Neural cell (in vitro differentiated cells): ENCODE measurements around the gene CACNA1E. TPM values are rescaled to one million over a fixed set of nuclear protein-coding genes. Genes with fewer than 3 reads are reported as not detected.

Source experiments
- H2AFZ ChIP-seq: fragments of 200-600, 300-800 bp; sonication (generic), shearing (Covaris generic); 2 replicates; pipeline ENCODE4 v1.6.0; 2014; ENCODE audit warnings: low read depth, mild to moderate bottlenecking, antibody characterized with exemption, low read length, moderate library complexity
- H3F3A ChIP-seq: fragments of 200-600 bp; shearing (Covaris generic); 2 replicates; pipeline ENCODE4 v1.6.1; 2016; ENCODE audit warnings: mild to moderate bottlenecking, moderate library complexity, mixed read lengths, antibody characterized with exemption, low read length; ENCODE audit not compliant: insufficient read depth, poor library complexity, severe bottlenecking
- H3K27ac ChIP-seq: fragments of 200-600, 300-800 bp; sonication (generic), shearing (Covaris generic); 2 replicates; pipeline ENCODE4 v1.5.1; 2014; ENCODE audit warnings: mild to moderate bottlenecking, low read length, moderate library complexity
- H3K27me3 ChIP-seq: fragments of 300-800, 200-600 bp; sonication (generic), shearing (Covaris generic); 2 replicates; pipeline ENCODE4 v1.6.0; 2014; ENCODE audit warnings: mild to moderate bottlenecking, low read depth, low read length, moderate library complexity; ENCODE audit not compliant: insufficient read depth
- H3K36me3 ChIP-seq: fragments of 300-800, 200-600 bp; sonication (generic), shearing (Covaris generic); 2 replicates; pipeline ENCODE4 v1.5.1; 2014; ENCODE audit warnings: mild to moderate bottlenecking, antibody characterized with exemption, low read length, moderate library complexity; ENCODE audit not compliant: insufficient read depth
- H3K4me2 ChIP-seq: fragments of 300-800, 200-600 bp; sonication (generic), shearing (Covaris generic); 2 replicates; pipeline ENCODE4 v1.6.0; 2014; ENCODE audit warnings: mild to moderate bottlenecking, low read length
- H3K4me3 ChIP-seq: fragments of 300-800, 200-600 bp; sonication (generic), shearing (Covaris generic); 2 replicates; pipeline ENCODE4 v1.5.1; 2014; ENCODE audit warnings: mild to moderate bottlenecking, low read length, moderate library complexity
- H3K79me2 ChIP-seq: fragments of 200-600 bp; shearing (Covaris generic); replicated peaks from 2 replicates; pipeline ENCODE4 v1.6.0; 2014; ENCODE audit warnings: mild to moderate bottlenecking, low read length, moderate library complexity; ENCODE audit not compliant: insufficient read depth
- H3K9ac ChIP-seq: fragments of 300-800, 200-600 bp; sonication (generic), shearing (Covaris generic); 2 replicates; pipeline ENCODE4 v1.6.1; 2016; ENCODE audit warnings: mild to moderate bottlenecking, low read length, mixed read lengths
- H3K9me2 ChIP-seq: fragments of 200-600 bp; shearing (Covaris generic); 2 replicates; pipeline ENCODE4 v1.6.1; 2016; ENCODE audit warnings: mild to moderate bottlenecking, low read length, mixed read lengths; ENCODE audit not compliant: insufficient read depth
- H3K9me3 ChIP-seq: fragments of 200-600, 300-800 bp; sonication (generic), shearing (Covaris generic); 2 replicates; pipeline ENCODE4 v1.6.1; 2016; ENCODE audit warnings: mild to moderate bottlenecking, mixed run types, low read length, moderate library complexity, mixed read lengths
- H4K20me1 ChIP-seq: fragments of 200-600 bp; shearing (Covaris generic); 2 replicates; pipeline ENCODE4 v1.6.1; 2016; ENCODE audit warnings: mild to moderate bottlenecking, mixed run types; ENCODE audit not compliant: insufficient read depth
- CTCF ChIP-seq: fragments of 450-650 bp; IDR thresholded peaks from 2 replicates; pipeline ENCODE4 v1.5.1; 2014; ENCODE audit warnings: antibody characterized with exemption, mild to moderate bottlenecking, moderate library complexity; ENCODE audit not compliant: poor library complexity, severe bottlenecking
- EP300 ChIP-seq: fragments of 450-650 bp; conservative IDR thresholded peaks from 2 replicates; pipeline ENCODE4 v1.6.1; 2014; ENCODE audit warnings: antibody characterized with exemption, mild to moderate bottlenecking, moderate library complexity; ENCODE audit not compliant: poor library complexity, severe bottlenecking
- EZH2 ChIP-seq: fragments of 200-600, 300-800 bp; shearing (Covaris generic), sonication (generic); IDR thresholded peaks from 2 replicates; pipeline ENCODE4 v1.6.1; 2014; ENCODE audit warnings: antibody characterized with exemption, low read length, borderline replicate concordance, mild to moderate bottlenecking; ENCODE audit not compliant: insufficient read depth, poor library complexity, severe bottlenecking
- MXI1 ChIP-seq: fragments of 450-650 bp; conservative IDR thresholded peaks from 2 replicates; pipeline ENCODE4 v1.6.1; 2014; ENCODE audit warnings: antibody characterized with exemption, mild to moderate bottlenecking; ENCODE audit not compliant: poor library complexity, severe bottlenecking
- POLR2AphosphoS5 ChIP-seq: IDR thresholded peaks from 2 replicates; pipeline ENCODE4 v1.6.1; 2012
- RAD21 ChIP-seq: fragments of 450-650 bp; conservative IDR thresholded peaks from 2 replicates; pipeline ENCODE4 v1.6.1; 2014; ENCODE audit warnings: antibody characterized with exemption, mild to moderate bottlenecking, moderate library complexity
- REST ChIP-seq: IDR thresholded peaks from 2 replicates; pipeline ENCODE4 v1.6.1; 2012; ENCODE audit warnings: borderline replicate concordance
- SMC3 ChIP-seq: fragments of 450-650 bp; conservative IDR thresholded peaks from 2 replicates; pipeline ENCODE4 v1.6.1; 2014; ENCODE audit warnings: antibody characterized with exemption, mild to moderate bottlenecking, moderate library complexity; ENCODE audit not compliant: poor library complexity
- TAF1 ChIP-seq: IDR thresholded peaks from 2 replicates; pipeline ENCODE4 v1.6.1; 2012; ENCODE audit warnings: low read depth
- polyA plus RNA-seq: library from polyadenylated mRNA; depleted of rRNA; stranded (reverse); fragments of >200 nt; gene quantifications from 2 replicates; pipeline ENCODE4 v1.2.3, GENCODE V29; 2014

CACNA1E gene
- polyA plus RNA-seq, 1 donor from 2014 or later: 29.5 TPM

- H2AFZ ChIP-seq: no peak overlapping the region
- H4K20me1 ChIP-seq: no peaks in the 10 kb centered on the region
- no peaks in the 10 kb centered on the region for H3K36me3 ChIP-seq
- no peak overlapping the region for H3K4me3 ChIP-seq
- H3K9me2 ChIP-seq: no peaks in the 10 kb centered on the region
- no peaks in the 10 kb centered on the region for H3F3A ChIP-seq
- no peaks in the 10 kb centered on the region for H3K79me2 ChIP-seq
- H3K27me3 ChIP-seq: no peaks in the 10 kb centered on the region
- no peak overlapping the region for H3K4me2 ChIP-seq
- TF ChIP-seq POLR2AphosphoS5 (no peak), RAD21 (no peak), SMC3 (no peak), CTCF (no peak), EP300 (no peak), TAF1 (no peak), EZH2 (no peak), REST (no peak)
- H3K9ac ChIP-seq: no peak overlapping the region
- H3K27ac ChIP-seq: no peak overlapping the region
- H3K9me3 ChIP-seq: no peaks in the 10 kb centered on the region
Measured at GRCh38 chr1:181732218-181732990, 249.1 kb downstream of the CACNA1E start.

DNA sequence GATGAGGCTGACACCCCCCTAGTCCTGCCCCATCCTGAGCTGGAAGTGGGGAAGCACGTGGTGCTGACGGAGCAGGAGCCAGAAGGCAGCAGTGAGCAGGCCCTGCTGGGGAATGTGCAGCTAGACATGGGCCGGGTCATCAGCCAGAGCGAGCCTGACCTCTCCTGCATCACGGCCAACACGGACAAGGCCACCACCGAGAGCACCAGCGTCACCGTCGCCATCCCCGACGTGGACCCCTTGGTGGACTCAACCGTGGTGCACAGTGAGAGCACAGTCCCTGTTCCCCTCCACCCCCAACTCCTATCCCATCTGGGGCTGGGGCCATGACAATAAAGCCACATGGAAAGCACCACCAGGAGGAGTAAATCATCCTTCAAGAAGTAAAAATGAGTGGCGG is 250.2 kb downstream of the CACNA1E start:
- no peak for TF ChIP-seq POLR2AphosphoS5
- TF ChIP-seq EP300: no peak
- no peak for TF ChIP-seq TAF1
- no peak for TF ChIP-seq RAD21
- no peak for TF ChIP-seq SMC3
- no peak for TF ChIP-seq REST
- no peak for TF ChIP-seq MXI1
- no peak for TF ChIP-seq CTCF
- TF ChIP-seq EZH2: no peak
- no peaks in the 10 kb centered on the region for H3K27me3 ChIP-seq
- no peak overlapping the region for H2AFZ ChIP-seq

More for the DNA sequence above, 250.2 kb downstream of the CACNA1E start:
- H3K27ac ChIP-seq: no peak overlapping the region
- no peak overlapping the region for H3K4me3 ChIP-seq
- H3K9me2 ChIP-seq: no peaks in the 10 kb centered on the region
- no peaks in the 10 kb centered on the region for H3K36me3 ChIP-seq
- no peaks in the 10 kb centered on the region for H4K20me1 ChIP-seq
- no peaks in the 10 kb centered on the region for H3K79me2 ChIP-seq
- no peak overlapping the region for H3K9ac ChIP-seq
- H3K9me3 ChIP-seq: no peaks in the 10 kb centered on the region
- no peaks in the 10 kb centered on the region for H3F3A ChIP-seq
- H3K4me2 ChIP-seq: no peak overlapping the region
